GM12892 (cell line): ENCODE data around the gene HSD11B2.

Experiments used
- POLR2AphosphoS5 ChIP-seq: IDR thresholded peaks from 2 replicates; pipeline ENCODE4 v1.6.1; 2011; ENCODE audit warnings: low read depth, low read length, control low read depth
- TAF1 ChIP-seq: IDR thresholded peaks from 2 replicates; pipeline ENCODE4 v1.6.1; 2011; ENCODE audit warnings: low read depth, mild to moderate bottlenecking, control low read depth, low read length, borderline replicate concordance

- no peak for TF ChIP-seq POLR2AphosphoS5
- no peak for TF ChIP-seq TAF1
Measured at GRCh38 chr16:67445913-67446907, 15.3 kb downstream of the HSD11B2 start.
